ENCODE data around the gene MSANTD1. TPM values are rescaled to one million over a fixed set of nuclear protein-coding genes. Genes with fewer than 3 reads are reported as not detected.

MSANTD1 gene
- total and polyA plus RNA-seq, 7 donors, result 0.11 to 0.94 (median 0.34) TPM

DNA sequence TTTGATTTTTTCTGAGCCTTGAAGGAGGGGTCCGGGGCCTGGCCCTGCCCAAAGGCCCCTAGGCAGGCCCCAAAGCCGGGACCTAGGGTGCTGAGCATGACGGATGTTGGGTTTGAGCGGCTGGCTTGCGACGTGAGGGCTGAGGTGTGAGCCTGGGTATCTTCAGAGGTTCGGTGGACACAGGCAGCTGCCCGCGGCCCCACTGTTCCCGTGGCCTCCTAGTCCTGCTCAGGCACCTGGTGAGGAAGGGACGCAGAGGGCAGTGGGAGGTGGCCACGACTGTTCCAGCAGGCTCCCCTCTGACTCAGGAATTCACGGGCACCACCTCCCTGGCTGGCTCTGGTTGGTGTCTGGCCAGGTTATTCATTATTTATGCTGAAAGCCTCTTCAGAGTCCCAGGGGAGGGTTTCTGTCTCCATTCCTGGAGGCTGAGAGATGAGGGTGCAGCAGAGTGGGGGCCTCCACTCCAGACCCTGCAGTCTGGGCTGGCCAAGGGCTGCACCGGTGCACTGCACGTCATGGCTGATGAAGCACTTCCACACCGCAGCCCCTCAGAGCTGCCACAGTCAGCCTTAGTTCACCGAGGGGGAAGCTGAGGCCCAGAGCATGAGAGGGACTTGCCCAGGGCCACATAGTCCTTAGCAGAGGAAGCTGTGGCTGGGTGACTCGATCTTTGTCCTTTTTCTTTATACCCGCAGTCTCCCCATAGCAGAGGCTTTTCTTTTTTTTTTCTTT, 2.2 kb downstream of the MSANTD1 start:
- Histone ChIP-seq H3K27me3 (ENCODE audit: insufficient read depth in 3 of 3, low read length in 2 of 3) (no peaks in the 10 kb centered on the region), H3K4me1 (no peaks in the 10 kb centered on the region), H3K4me3 (no peak overlapping the region), H3K27ac (no peak overlapping the region), H3K36me3 (ENCODE audit: insufficient read depth in 1 of 2, low read depth in 1 of 2) (peaks cover 0 to 16% of the 10 kb centered on the region in 2 donors), H3K9me3 (no peaks in the 10 kb centered on the region)
- TF ChIP-seq, protein P1, sequence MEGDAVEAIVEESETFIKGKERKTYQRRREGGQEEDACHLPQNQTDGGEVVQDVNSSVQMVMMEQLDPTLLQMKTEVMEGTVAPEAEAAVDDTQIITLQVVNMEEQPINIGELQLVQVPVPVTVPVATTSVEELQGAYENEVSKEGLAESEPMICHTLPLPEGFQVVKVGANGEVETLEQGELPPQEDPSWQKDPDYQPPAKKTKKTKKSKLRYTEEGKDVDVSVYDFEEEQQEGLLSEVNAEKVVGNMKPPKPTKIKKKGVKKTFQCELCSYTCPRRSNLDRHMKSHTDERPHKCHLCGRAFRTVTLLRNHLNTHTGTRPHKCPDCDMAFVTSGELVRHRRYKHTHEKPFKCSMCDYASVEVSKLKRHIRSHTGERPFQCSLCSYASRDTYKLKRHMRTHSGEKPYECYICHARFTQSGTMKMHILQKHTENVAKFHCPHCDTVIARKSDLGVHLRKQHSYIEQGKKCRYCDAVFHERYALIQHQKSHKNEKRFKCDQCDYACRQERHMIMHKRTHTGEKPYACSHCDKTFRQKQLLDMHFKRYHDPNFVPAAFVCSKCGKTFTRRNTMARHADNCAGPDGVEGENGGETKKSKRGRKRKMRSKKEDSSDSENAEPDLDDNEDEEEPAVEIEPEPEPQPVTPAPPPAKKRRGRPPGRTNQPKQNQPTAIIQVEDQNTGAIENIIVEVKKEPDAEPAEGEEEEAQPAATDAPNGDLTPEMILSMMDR (IDR thresholded peaks at IDR 0.05), result no peak
- DNase-seq (peak; percentile 11 to 44), ATAC-seq (no peak)
- intact Hi-C loops (cut with DNase I), result no loop called here
- WGBS, 3 donors, result 90 to 94% (median 91%) methylated on average over 19 of the region's 19 CpGs

DNA sequence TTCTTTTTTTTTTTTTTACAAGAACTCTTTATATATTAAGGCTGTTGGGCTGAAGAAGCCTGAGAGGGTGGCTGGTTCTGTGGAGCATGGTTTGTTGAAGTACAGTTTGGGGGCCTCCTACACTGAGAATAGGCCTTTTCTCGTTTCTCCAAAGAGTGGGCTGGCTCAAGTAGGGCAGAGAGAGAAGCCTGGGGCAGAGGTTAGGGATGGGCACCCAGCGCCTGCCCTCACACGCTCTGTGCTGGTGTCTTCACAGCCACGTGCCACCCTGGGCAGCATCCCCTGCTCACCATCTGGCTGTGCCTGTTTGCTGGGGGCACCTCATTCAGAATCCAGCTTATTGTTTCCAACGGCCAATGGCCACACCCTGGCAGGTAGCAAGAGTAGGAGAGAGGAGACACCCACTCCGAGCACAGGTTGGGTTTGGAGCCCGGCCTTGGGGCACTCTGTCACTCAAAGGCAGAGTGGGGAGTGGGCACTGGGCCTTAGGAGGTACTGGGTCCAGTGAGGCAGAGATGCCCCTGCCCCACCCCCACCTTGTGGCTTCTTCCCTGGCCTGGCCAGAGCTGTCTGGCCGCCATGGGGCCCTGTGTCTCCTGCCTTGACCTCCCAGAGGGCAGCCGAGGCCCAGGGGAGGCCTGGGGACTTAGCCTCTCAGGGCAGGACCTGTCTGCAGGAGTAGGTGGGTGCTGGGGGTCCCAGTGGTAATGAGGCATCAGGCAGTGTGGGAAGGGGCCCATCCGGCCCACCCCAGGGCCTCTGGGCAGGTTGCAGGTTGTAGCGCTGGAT, 2.9 kb downstream of the MSANTD1 start:
- Histone ChIP-seq H3K9me3 (no peaks in the 10 kb centered on the region), H3K4me3 (no peak overlapping the region), H3K27me3 (ENCODE audit: insufficient read depth in 3 of 3, low read length in 2 of 3) (no peaks in the 10 kb centered on the region), H3K4me1 (no peaks in the 10 kb centered on the region), H3K27ac (no peak overlapping the region), H3K36me3 (ENCODE audit: insufficient read depth in 1 of 2, low read depth in 1 of 2) (peaks cover 0 to 16% of the 10 kb centered on the region in 2 donors)
- ATAC-seq (no peak), DNase-seq (peak; percentile 9 to 38)
- intact Hi-C loops (cut with DNase I), result no loop called here
- WGBS, 3 donors, result 94 to 95% (median 94%) methylated on average over 11 of the region's 11 CpGs
- TF ChIP-seq, protein P1 (IDR thresholded peaks at IDR 0.05), result no peak

DNA sequence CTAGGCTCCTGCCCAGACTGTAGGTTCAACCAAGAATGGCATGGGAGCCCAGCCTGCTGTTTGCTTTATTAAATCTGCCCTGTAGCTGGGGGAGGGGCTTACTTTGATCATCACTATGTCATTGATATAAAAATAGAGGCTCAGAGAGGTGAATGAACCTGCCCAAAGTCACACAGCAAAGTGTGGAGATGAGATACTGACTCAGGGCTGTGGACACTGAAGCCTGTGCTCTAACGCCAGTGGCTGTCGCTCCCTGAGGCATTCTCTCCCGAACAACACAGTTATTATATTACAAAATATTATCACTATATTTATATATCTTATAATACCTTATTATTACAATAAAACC, 3.5 kb downstream of the MSANTD1 start:
- intact Hi-C loops (cut with DNase I), result no loop called here
- Histone ChIP-seq H3K9me3 (no peaks in the 10 kb centered on the region), H3K27me3 (ENCODE audit: insufficient read depth in 3 of 3, low read length in 2 of 3) (no peaks in the 10 kb centered on the region), H3K4me1 (no peaks in the 10 kb centered on the region), H3K36me3 (ENCODE audit: insufficient read depth in 1 of 2, low read depth in 1 of 2) (peaks cover 0 to 16% of the 10 kb centered on the region in 2 donors), H3K27ac (no peak overlapping the region), H3K4me3 (no peak overlapping the region)
- DNase-seq (no peak), ATAC-seq (no peak)
- TF ChIP-seq, protein P1 (IDR thresholded peaks at IDR 0.05), result no peak
- 55 to 93% (median 87%) methylated on average over 3 of the region's 3 CpGs for WGBS, 3 donors

DNA sequence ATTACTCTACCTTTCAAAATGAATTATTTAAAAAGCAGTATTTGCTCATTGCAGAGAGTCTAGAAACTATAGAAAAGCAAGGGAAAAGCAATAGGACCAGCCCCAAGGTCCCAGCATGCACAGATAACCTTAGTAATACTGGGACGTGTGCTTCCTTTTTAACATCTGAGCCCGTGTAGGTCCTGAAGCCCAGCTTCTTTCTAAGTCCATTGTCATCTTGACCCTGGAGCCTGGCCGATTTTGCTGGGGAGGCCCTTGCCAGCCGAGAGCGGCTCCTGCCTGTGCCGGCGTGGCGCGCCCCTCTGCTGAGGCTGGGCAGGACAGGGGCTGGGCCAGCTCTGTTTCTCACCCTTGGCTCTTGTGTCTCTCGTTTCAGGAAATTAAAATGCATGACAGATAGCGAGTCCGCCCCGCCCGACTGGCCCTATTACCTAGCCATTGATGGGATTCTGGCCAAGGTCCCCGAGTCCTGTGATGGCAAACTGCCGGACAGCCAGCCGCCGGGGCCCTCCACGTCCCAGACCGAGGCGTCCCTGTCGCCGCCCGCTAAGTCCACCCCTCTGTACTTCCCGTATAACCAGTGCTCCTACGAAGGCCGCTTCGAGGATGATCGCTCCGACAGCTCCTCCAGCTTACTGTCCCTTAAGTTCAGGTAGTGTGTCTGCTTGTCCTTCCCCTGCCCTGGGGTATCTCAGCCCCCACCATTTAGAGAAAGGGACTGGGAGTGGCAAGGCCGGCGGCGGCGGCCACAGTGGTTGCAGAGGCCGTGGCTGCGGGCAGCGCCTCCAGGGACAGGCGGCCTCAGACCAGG, 4.1 kb downstream of the MSANTD1 start:
- no peaks in the 10 kb centered on the region for H3K27me3 ChIP-seq (ENCODE audit: insufficient read depth in 3 of 3, low read length in 2 of 3)
- H3K27ac ChIP-seq, result no peak overlapping the region
- ATAC-seq (no peak), DNase-seq (peak; percentile 13 to 45)
- H3K4me3 ChIP-seq, result no peak overlapping the region
- intact Hi-C loops (cut with DNase I), result no loop called here
- whole genome bisulfite sequencing, 3 donors, result 63 to 92% (median 91%) methylated on average over 38 of the region's 38 CpGs
- TF ChIP-seq, protein P1 (IDR thresholded peaks at IDR 0.05), result no peak
- no peaks in the 10 kb centered on the region for H3K4me1 ChIP-seq
- H3K9me3 ChIP-seq, result no peaks in the 10 kb centered on the region
- peaks cover 0 to 16% of the 10 kb centered on the region in 2 donors for H3K36me3 ChIP-seq (ENCODE audit: insufficient read depth in 1 of 2, low read depth in 1 of 2)

Measured in psoas muscle (tissue), 8 donors.